Central memory CD8-positive, alpha-beta T cell (primary cell): Measurements from ENCODE around the gene RAB4A.

Experiments used
- ATAC-seq: fragments of 150-1000 bp; cut with Tn5 transposase; replicated peaks from 2 replicates; pipeline ENCODE4 v1.10.0; 2022; ENCODE audit warnings: mild to moderate bottlenecking, moderate FRiP score, moderate number of reproducible peaks; ENCODE audit not compliant: poor library complexity, severe bottlenecking; ENCODE audit errors: extremely low read depth
- DNase-seq, 2 donors: peaks; one replicate each; pipeline ENCODE4 v3.0.0; 2021; ENCODE audit warnings: low spot score in 2 of 2
- H3K27ac Mint-ChIP-seq: one replicate; pipeline ENCODE4 v1.8.0; 2022; ENCODE audit warnings: low read depth, mild to moderate bottlenecking, moderate library complexity, mixed read lengths
- H3K27me3 Mint-ChIP-seq: one replicate; pipeline ENCODE4 v1.8.0; 2022; ENCODE audit warnings: mixed read lengths
- H3K36me3 Mint-ChIP-seq: one replicate; pipeline ENCODE4 v1.8.0; 2022; ENCODE audit warnings: mild to moderate bottlenecking, moderate library complexity, mixed read lengths; ENCODE audit not compliant: insufficient read depth
- H3K4me1 Mint-ChIP-seq: one replicate; pipeline ENCODE4 v1.8.0; 2022; ENCODE audit warnings: mixed read lengths
- H3K4me3 Mint-ChIP-seq: one replicate; pipeline ENCODE4 v1.8.0; 2022; ENCODE audit warnings: mild to moderate bottlenecking, moderate library complexity, mixed read lengths
- H3K9me3 Mint-ChIP-seq: one replicate; pipeline ENCODE4 v1.8.0; 2022; ENCODE audit warnings: mixed read lengths

Gene RAB4A

DNA sequence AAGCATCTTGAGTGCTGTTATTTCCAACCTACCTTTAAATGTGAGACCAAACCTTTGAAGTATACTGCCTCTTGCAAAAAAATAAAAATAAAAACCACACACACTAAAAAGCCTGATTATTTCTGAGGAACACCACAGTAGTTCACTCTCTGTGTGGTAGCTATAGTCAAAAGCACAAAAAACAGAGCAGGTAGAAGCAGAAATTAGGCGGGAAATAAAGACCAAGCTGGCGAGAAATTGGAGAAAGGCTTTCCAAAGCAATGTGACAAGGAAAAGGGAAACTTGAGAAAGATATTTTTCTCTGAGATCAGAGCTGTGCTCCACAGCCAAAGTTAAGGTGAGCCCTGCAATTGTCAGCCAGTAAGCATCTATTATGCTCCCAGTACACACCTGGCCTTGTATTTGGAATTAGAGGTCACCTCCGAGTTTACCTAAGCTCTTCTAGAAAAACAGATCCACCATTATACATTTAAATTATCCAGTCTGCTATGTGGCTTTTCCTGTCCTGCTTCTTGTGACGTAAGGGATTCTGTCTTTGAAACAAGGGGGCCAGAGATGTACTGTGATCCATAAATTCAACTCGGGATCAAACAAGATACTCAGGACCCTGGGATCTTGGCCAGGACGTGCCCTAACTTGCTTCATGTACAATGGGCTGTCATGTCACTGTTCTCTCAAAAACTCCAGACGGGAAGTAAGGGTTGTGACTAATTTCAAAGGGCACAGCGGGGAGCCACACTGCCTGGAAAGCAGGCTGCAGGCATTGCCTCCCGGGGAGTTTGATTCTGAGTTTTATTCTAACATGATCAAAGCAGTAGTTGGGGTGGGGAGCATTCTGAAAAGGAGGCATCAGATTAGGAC, 39.8 kb upstream of the RAB4A start:
- H3K27me3 Mint-ChIP-seq = peaks cover 45% of the 10 kb centered on the region
- DNase-seq = no peak
- H3K4me3 Mint-ChIP-seq = no peak overlapping the region

DNA sequence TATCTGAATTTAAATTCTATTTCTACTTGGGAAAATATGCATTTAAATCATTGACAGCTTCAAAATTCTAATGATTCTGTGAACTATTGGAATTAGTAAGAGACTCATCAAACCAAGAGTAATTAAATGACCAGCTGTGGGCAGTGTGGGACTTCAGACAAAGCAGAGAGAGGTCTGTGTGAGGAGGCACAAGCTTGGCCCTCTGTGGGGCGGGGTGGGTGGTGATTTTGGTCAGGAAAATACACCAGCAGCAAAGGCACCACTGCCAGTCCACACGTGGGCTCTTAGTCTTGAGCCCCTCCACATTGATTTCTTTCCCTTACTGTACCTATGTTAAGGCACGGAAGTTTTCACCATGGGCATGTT, 39.2 kb upstream of the RAB4A start:
- peaks cover 12% of the 10 kb centered on the region for H3K4me1 Mint-ChIP-seq
- ATAC-seq = no peak
- H3K4me3 Mint-ChIP-seq = no peak overlapping the region
- H3K27me3 Mint-ChIP-seq = peaks cover 45% of the 10 kb centered on the region
- no peak overlapping the region for H3K27ac Mint-ChIP-seq
- DNase-seq = no peak
- no peaks in the 10 kb centered on the region for H3K9me3 Mint-ChIP-seq
- H3K36me3 Mint-ChIP-seq = peaks cover 3% of the 10 kb centered on the region

More for the DNA sequence above, 39.8 kb upstream of the RAB4A start:
- H3K9me3 Mint-ChIP-seq = no peaks in the 10 kb centered on the region
- H3K27ac Mint-ChIP-seq = no peak overlapping the region
- ATAC-seq = no peak
- peaks cover 12% of the 10 kb centered on the region for H3K4me1 Mint-ChIP-seq
- H3K36me3 Mint-ChIP-seq = peaks cover 3% of the 10 kb centered on the region

DNA sequence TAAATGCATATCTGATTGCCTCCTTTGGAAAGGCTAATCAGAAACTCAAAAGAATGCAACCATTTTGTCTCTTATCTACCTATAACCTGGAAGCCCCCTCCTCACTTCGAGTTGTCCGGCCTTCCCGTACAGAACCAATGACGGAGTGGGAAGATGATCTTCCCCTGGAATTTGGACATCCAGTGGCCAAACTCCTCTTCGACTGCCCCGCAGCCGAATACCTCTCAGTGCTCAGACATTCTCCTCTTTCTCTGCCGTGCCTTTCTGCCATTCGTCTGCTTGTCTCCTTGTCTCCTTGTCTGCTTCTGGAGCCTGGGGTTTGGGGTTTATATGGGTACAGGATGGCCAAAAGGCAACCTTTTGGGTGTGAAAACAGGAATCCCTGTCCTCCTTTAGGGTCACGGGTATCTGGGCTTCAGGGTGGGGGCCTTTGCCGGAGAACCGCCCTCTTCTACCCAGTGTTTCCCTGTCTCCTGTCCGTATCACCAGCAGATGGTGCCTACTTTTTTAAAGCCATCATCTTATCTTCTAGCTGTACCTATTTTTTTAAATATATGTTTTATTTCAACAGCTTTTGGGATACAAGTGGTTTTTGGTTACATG, 35.9 kb upstream of the RAB4A start:
- H3K36me3 Mint-ChIP-seq = peaks cover 3% of the 10 kb centered on the region
- no peak for ATAC-seq
- peaks cover 38% of the 10 kb centered on the region for H3K27me3 Mint-ChIP-seq

DNA sequence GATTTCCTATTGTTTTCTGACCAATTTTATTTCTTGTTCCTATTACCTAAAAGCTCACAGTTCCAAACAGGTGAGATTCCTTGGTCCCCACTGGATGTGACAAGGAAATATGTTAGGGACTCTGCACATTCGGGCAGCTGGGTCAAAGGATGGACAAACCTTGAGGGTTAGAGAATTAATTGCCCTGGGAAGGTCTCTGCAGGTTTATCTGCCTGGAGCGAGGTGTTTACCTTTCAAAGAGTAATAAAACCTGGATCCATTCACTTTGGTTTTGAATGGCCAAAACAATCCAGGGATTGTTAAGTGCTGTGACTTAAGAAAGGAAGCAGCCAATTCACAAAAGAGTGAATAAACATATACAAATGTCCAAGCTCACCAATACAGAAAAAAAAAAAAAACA, 33.6 kb upstream of the RAB4A start:
- DNase-seq (no peak), ATAC-seq (no peak)
- H3K4me3 Mint-ChIP-seq = no peak overlapping the region
- H3K36me3 Mint-ChIP-seq = peaks cover 3% of the 10 kb centered on the region
- H3K4me1 Mint-ChIP-seq = no peaks in the 10 kb centered on the region
- H3K27me3 Mint-ChIP-seq = peaks cover 22% of the 10 kb centered on the region
- H3K27ac Mint-ChIP-seq = no peak overlapping the region
- H3K9me3 Mint-ChIP-seq = no peaks in the 10 kb centered on the region

More for the DNA sequence above, 35.9 kb upstream of the RAB4A start:
- Mint-ChIP-seq H3K9me3 (no peaks in the 10 kb centered on the region), H3K4me1 (peaks cover under 1% of the 10 kb centered on the region), H3K27ac (no peak overlapping the region), H3K4me3 (no peak overlapping the region)
- DNase-seq = no peak

DNA sequence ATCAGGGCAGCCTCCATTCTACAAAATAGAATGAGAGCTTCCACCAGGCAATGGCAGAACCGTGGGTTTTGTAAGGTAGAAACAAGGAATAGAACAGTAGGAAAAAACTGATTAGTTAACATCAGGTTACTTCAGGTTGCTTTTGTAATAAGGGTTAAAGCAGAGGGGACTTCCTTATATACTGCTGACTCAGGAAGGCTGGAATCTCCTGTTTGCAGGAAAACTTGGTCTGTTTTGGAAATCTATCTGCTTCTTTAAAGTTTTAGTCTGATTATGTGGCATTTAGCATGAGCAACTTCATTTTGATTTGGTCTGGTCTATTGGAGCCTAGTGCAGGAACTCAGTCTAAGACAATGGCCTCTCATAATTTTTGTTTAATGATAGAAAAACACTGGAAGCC, 32.7 kb upstream of the RAB4A start:
- DNase-seq = no peak
- Mint-ChIP-seq H3K4me3 (no peak overlapping the region), H3K36me3 (peaks cover 3% of the 10 kb centered on the region), H3K4me1 (no peaks in the 10 kb centered on the region), H3K27me3 (peaks cover 22% of the 10 kb centered on the region), H3K27ac (no peak overlapping the region), H3K9me3 (no peaks in the 10 kb centered on the region)
- ATAC-seq = no peak

- Mint-ChIP-seq H3K36me3 (peaks cover 3% of the 10 kb centered on the region), H3K27me3 (peaks cover 16% of the 10 kb centered on the region), H3K4me1 (no peaks in the 10 kb centered on the region), H3K9me3 (peaks cover 6% of the 10 kb centered on the region), H3K27ac (no peak overlapping the region), H3K4me3 (no peak overlapping the region)
- ATAC-seq = no peak
- DNase-seq = no peak
Measured at GRCh38 chr1:229238674-229239415, 32.1 kb upstream of the RAB4A start.

GRCh38 chr1:229240532-229240931, 30.4 kb upstream of the RAB4A start:
- H3K36me3 Mint-ChIP-seq = no peaks in the 10 kb centered on the region
- peaks cover 10% of the 10 kb centered on the region for H3K9me3 Mint-ChIP-seq
- DNase-seq (no peak), ATAC-seq (no peak)
- H3K27me3 Mint-ChIP-seq = no peaks in the 10 kb centered on the region
- H3K4me3 Mint-ChIP-seq = no peak overlapping the region
- H3K27ac Mint-ChIP-seq = no peak overlapping the region
- H3K4me1 Mint-ChIP-seq = no peaks in the 10 kb centered on the region

DNA sequence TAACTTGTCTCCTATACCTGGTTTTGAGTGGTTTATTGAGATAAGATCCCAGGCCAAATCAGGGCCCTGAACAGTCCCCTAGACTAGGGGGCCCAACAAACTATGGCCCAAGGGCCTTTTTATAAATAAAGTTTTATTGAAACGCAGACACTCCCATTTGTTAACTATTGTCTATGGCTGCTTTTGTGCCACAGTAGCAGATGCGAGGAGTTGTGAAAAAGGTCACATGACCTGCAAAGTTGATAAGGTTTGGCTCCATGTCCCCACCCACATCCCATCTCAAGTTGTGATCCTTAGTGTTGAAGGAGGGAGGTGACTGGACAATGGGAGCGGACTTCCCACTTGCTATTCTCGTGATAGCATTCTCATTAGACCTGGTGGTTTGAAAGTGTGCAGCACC, 29.5 kb upstream of the RAB4A start:
- Mint-ChIP-seq H3K4me3 (no peak overlapping the region), H3K36me3 (no peaks in the 10 kb centered on the region), H3K27ac (no peak overlapping the region), H3K9me3 (peaks cover 10% of the 10 kb centered on the region), H3K27me3 (no peaks in the 10 kb centered on the region), H3K4me1 (no peaks in the 10 kb centered on the region)
- DNase-seq (no peak), ATAC-seq (no peak)

- DNase-seq (no peak), ATAC-seq (no peak)
- peaks cover 10% of the 10 kb centered on the region for H3K9me3 Mint-ChIP-seq
- H3K4me3 Mint-ChIP-seq = no peak overlapping the region
- no peaks in the 10 kb centered on the region for H3K27me3 Mint-ChIP-seq
- H3K36me3 Mint-ChIP-seq = no peaks in the 10 kb centered on the region
- H3K27ac Mint-ChIP-seq = no peak overlapping the region
- H3K4me1 Mint-ChIP-seq = no peaks in the 10 kb centered on the region
Measured at GRCh38 chr1:229243638-229244037, 27.3 kb upstream of the RAB4A start.

GRCh38 chr1:229244091-229244490, 26.8 kb upstream of the RAB4A start:
- H3K27me3 Mint-ChIP-seq = no peaks in the 10 kb centered on the region
- no peak overlapping the region for H3K4me3 Mint-ChIP-seq
- ATAC-seq (no peak), DNase-seq (no peak)
- H3K4me1 Mint-ChIP-seq = no peaks in the 10 kb centered on the region
- no peaks in the 10 kb centered on the region for H3K36me3 Mint-ChIP-seq
- H3K27ac Mint-ChIP-seq = no peak overlapping the region
- peaks cover 10% of the 10 kb centered on the region for H3K9me3 Mint-ChIP-seq

DNA sequence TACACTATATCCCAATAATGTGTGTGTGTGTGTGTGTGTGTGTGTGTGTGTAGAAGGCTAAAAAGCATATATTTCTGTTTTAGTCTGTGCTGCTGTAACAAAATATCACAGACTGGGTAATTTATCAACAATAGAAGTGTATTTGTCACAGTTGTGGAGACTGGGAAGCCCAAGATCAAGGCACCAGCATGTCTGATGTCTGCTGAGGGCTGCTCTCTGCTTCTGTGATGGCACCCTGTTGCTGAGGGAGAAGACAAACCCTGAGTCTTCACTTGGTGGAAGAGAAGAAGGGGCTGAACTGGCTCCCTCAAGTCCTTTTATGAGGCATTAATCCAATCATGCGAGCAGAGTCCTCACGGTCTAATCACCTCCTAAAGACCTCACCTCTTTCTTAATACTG, 23.0 kb upstream of the RAB4A start:
- Mint-ChIP-seq H3K9me3 (peaks cover 10% of the 10 kb centered on the region), H3K27me3 (no peaks in the 10 kb centered on the region), H3K27ac (no peak overlapping the region), H3K4me3 (no peak overlapping the region), H3K36me3 (no peaks in the 10 kb centered on the region), H3K4me1 (peaks cover 17% of the 10 kb centered on the region)
- no peak for ATAC-seq
- DNase-seq = no peak

- no peak for DNase-seq
- ATAC-seq = no peak
- peaks cover 2% of the 10 kb centered on the region for H3K9me3 Mint-ChIP-seq
- peaks cover 2% of the 10 kb centered on the region for H3K36me3 Mint-ChIP-seq
- peaks cover 26% of the 10 kb centered on the region for H3K4me1 Mint-ChIP-seq
- H3K27ac Mint-ChIP-seq = no peak overlapping the region
- H3K27me3 Mint-ChIP-seq = no peaks in the 10 kb centered on the region
- H3K4me3 Mint-ChIP-seq = no peak overlapping the region
Measured at GRCh38 chr1:229248821-229249817, 21.8 kb upstream of the RAB4A start.
